Forelimb muscle (tissue), 1 donor: ENCODE data around the gene ERC1. TPM values are rescaled to one million over a fixed set of nuclear protein-coding genes. Genes with fewer than 3 reads are reported as not detected.

Experiments
- DNase-seq: peaks from one replicate; pipeline ENCODE4 v3.0.0-alpha.2; 2013; ENCODE audit warnings: low read depth
- polyA plus RNA-seq: library from polyadenylated mRNA; unstranded; fragments of 120-200 nt; gene quantifications from one replicate; pipeline ENCODE4 v1.2.1, GENCODE V29; 2013; ENCODE audit not compliant: insufficient read length

The ERC1 gene
- polyA plus RNA-seq, 1 donor = 20.4 TPM

DNA sequence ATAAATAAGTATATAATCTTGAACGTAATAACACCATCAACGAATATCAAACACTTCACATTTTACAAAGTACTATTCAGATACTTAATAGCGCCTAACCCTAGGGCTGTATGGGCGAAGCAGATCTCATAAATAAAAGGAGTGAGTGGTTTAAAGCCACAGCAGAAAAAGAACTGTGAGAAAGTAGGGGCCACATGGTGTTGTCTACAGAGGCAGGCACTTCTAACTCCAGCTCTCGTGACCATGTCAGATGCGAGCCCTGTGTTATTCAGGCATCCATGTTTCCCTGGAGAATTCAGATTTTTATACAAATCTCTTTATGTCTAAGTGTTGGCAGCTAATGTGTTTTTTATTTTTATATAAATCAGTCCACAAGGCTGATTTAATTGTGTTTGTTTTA lies 391.1 kb downstream of the ERC1 start:
- DNase-seq = no peak

DNA sequence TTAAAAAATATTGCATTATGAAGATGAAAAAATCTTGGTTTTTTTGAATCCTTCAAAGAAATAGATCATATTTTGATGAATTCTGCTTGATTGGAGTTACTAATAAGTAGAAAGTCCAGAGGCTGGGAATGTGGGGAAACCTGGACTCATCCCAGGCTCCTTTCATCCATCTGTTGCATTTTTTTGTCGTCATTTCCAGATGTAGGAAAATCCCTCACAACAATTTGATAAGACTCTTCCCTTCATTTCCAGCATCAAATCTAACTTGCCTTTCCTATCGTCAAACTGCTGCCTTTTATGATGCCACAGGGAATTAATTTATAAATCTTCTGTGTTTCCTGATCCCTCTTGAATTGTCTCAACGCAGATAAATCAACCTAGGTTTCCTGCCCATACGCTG lies 391.8 kb downstream of the ERC1 start:
- no peak for DNase-seq

DNA sequence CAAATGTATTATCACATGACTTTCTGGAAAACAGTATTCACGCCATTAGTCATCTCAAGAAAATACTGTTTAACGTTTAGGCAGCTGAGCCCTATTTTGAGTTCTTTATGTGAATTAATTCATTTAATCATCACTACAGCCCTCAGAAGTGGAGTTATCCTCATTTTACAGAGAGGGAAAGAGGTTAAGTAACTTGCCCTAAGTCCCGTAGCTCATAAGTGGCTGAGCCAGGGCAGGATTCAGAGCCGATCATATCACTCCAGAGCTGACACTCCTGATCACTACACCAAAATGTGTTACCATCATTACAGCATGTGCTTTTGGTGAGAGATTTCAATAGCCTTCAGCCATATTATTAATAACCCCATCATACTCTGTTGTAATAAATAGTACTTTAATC lies 392.7 kb downstream of the ERC1 start:
- DNase-seq = no peak

DNA sequence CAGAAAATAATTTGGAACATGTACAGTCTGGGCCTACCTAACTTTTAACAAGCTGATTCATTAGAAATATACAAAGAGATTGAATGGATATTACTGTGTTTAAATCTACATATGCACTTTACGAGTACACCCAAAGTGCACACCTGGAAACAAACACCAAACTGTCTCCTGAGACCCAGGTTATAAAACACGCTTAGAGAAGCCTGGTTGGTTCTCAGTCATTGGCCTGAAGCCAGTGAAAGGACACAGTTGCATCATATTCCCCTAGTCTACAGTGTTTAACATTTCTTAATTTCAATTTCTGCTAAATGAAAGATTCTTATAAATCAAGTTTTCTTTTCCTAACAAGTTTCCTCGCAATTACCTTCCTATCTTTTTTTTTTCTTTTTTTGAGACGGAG lies 393.9 kb downstream of the ERC1 start:
- DNase-seq = no peak

DNA sequence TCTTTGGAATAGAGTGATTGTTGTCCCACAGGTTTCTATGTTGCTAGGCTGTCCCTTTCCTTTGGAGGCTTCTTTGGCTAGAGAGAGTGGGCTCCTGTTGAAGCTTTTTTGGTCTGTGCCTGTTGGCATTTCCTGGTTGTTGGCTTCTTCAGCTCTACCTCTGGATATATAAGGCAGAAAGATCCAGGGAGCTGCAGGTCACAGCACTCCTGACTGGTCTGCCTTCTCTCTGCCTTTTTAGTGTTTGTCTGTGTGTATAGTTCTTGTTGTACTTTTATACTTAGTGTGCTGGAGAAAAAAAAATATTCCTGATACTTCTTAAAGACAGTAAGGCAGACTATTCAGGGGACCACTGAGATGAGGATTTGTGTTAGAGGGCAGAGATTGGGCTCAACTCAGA lies 400.7 kb downstream of the ERC1 start:
- no peak for DNase-seq

DNA sequence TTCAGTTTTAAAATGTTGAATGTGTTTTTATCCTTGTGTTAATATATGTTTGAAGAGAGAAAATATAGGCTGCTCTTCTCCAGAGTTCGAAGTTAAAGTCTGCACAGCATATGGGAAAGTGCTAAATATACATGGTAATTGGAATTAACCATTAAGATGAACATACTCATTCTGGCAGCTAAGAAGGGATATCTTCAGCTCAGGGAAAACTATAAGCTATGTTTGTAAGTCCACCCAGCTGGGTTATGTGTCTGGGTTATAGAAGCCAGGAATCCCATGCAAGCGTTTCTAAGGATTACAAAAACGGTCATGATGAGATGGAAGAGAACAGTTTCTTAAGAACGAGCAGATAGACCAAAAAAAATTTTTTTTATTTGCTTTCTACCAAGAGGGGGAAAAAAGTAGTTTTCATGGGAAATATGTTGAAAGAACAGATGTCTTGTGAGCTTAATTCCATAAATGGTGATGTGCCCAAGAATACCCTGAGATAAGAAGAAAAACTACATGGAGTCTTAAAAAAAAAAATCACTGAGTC lies 404.5 kb downstream of the ERC1 start:
- DNase-seq = no peak

DNA sequence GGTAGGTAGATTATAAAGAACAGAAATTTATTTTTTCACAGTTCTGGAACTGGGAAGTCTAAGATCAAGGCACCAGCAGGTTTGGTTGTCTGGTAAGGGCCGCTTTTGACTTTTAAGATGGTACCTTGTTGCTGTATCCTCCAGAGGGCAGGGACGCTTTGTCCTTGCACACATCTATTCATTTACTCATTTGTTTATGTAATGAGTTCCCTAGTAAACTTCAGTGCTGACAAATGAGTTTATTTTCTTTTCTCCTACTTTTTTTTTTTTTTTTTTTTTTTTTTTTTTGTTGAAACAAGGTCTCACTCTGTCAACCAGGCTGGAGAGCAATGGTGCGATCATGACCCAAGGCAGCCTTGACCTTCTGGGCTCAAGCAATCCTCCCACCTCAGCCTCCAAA lies 407.6 kb downstream of the ERC1 start:
- no peak for DNase-seq

DNA sequence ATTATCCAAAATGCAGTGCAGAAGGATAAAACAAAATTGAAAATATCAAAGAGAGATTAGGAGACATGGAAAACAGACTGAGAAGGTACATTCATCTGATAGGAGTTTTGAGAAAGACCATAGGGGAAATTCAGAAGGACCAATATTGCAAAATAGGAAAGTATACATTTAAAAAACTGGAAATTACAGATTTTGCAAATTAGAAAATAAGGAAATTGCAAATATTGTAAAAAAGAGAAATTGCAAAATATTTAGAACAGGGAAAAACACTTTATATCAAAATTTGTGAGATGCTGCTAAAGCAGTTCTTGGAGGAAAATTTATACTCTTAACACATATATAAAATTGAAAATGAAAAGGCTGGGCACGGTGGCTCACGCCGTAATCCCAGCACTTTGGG lies 410.9 kb downstream of the ERC1 start:
- DNase-seq = no peak

DNA sequence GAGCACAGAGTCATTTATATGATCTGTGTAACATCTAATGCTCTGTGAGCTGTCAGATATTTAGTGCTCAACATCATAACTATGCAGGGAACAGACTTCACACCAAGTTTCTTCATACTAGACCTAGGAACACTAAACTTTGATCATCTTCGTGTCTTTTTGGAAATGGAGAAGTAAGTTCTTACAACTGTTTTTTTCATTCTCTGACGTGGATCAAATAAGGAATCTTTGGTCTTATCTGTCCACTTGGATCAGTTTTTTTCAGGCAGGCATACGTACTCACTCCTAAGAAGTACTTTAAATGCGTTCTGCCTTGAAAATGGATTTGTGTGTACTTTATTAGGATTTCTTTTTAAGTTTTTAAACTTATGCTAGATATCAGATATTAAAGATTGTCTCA lies 412.4 kb downstream of the ERC1 start:
- no peak for DNase-seq

DNA sequence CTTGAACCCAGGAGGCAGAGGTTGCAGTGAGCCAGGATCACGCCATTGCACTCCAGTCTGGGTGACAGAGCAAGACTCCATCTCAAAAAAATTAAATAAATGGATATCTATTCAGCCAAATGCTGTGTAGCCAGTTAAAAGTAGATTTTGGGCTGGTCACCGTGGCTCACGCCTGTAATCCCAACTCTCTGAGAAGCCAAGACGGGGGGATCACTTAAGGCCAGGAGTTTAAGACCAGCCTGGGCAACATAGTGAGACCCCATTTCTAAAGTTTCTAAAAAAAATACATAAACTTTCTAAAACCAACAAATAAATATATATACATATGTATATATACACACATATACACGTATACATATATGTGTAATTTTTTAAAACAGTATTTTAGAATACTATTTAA lies 414.6 kb downstream of the ERC1 start:
- no peak for DNase-seq

DNA sequence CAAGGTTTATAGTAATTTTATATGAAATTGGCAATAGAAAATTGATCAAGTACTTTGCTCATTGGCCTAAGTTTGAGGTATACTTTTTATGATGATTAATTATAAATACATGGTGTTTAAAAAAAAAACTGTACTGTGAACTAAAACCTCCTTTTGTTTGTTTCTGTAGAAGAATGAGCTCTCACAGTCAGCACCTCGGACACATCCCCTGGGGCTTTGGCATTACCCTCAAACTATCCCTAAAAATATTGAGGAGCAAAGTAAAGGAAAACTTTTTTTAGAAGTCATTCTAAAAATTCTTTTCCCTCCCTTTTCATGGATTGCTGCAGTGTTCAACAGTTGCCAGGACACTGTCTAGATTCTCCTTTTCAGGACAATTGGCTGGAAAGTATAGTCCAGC lies 419.8 kb downstream of the ERC1 start:
- no peak for DNase-seq

DNA sequence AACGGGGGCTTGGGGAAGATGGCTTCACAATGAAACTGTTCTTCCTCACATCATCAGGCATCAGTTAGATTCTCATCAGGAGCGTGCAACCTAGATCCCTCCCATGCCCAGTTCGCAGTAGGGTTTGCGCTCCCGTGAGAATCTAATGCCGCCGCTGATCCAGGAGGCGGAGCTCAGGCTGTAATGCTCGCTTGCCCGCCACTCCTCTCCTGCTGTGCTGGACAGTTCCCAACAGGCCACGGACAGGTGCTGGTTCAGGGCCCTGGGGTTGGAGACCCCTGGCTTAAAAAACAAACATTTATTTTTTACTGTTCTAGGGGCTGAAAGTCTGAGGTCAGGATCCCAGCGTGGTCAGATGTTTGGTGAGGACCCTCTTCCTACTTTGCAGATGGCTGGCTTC lies 422.9 kb downstream of the ERC1 start:
- no peak for DNase-seq

DNA sequence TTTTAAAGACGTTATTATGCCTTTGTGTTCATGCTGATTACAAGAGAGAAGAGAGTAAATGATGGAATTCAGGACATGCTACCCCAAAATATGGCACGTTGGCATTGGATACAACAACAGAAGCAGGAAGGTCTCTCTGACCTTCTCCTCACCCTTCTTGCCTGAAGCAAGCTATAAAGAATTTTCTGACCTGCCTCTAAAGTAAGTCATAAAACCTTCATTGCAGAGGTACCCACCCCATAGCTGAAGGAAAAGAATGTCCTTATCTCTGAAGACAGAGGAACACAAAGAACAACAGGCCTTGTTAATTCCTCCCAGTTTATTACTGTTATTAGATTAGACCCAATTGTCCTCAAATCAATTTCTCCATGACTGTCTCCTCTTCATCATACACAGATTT lies 427.1 kb downstream of the ERC1 start:
- no peak for DNase-seq

DNA sequence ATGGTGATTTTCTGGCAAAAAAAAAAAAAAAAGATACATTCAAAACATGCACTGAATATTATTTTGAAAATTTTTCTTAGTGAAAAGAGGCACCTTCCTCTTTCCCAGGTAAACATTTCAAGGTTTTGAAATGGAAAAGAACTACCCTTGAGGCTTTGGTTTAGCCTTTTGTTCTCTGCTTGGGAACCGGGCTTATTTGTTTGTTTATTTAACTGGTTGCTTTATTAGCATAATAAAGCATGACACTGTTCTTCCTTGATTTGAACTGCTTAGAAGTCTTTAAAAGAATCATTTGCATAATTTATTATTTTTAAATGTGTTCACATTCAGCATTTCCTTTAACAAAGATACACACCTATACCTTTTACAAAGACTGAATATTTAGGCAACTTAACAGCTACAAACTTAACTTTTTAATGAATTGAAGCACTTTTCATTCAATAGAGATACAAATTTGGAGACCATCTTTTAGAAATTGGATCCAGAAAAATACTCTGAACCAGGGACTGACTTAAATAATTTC lies 428.9 kb downstream of the ERC1 start:
- DNase-seq = no peak

DNA sequence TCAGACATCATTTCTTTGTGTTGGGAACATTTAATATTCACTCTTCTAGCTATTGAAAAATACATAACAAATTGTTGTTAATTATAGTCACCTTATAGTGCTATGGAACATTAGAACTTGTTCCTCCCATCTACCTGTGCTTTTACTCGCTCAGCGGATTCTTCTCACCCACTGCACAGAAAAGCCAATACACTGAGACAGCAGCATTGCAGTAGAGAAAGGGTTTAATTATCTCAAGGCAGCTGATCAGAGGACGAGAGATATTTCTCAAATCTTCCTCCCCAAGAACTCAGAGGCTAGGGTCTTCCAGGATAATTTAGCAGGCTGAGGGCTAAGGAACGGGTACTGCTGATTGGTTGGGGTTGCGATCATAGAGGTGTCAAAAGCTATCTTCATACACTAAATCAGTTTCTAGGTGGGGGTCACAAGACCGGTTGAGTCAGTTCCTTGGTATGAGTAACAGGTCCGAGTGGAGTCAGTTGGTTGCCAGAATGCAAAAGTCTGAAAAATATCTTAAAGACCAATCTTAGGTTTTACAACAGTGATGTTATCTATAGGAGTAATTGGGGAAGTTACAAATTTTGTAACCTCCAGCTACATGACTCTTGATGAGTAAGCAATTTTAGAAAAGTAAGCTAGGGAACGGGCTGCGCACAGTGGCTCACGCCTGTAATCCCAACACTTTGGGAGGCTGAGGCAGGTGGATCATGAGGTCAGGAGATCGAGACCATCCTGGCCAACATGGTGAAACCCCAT lies 430.2 kb downstream of the ERC1 start:
- DNase-seq = no peak

DNA sequence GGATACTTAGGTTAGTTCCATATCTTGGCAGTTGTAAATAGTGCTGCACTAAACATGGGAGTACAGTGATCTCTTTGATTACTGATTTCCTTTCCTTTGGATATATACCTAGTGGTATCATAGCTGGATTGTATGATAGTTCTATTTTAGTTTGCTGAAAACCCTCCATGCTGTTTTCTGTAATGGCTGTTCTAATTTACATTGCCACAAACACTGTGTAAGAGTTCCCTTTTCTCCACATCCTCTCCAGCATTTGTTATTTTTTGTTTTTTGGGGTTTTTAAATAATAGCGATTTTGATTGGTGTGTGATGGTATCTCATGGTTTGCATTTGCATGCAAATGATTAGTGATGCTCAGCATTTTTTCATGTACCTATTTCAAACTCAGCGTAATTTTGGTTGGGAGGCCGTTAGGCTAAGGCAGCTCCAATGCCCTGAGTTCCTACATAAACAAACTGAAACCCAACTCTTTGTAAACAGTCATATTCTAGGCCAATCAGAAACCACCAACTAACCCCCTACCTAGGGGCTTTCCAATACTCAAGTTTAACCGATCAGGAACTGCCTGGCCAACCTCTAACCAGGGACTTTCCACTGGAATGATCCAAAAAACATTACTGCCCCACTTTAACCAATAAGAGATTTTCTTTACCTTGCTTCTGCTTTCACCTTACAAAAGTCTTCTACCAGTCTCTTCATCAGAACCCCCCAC lies 431.7 kb downstream of the ERC1 start:
- DNase-seq = no peak

DNA sequence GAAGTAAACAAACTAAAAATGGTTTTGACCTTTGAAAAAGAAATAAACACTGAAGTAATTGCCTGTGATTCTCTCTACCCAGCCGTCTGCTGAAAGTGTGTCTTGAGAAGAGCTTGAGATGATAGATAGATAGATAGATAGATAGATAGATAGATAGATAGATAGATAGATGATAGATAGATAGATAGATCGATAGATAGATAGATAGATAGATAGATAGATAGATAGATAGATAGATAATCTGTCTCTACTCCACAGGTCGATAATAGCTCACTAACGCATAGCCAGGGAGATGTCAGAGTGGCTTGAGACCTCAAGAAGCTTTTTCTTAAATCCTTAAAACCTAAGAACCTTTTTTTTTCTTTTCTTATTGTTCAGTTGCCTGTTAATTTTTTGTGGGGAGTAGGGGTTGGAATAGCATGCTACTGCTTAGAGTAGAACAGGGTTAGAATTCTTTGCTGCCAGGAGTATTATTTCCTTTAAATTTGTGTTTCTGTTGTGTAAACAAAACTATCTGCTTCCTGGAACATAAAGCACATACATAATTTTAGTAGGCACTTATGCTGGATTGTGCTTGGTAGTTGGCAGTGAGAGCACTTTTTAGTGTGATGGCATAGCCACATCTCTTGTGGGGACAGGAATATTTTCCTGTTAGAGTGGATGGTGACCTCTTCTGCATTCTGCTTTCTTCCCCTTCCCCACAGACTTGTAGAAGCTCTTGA lies 433.8 kb downstream of the ERC1 start:
- no peak for DNase-seq

DNA sequence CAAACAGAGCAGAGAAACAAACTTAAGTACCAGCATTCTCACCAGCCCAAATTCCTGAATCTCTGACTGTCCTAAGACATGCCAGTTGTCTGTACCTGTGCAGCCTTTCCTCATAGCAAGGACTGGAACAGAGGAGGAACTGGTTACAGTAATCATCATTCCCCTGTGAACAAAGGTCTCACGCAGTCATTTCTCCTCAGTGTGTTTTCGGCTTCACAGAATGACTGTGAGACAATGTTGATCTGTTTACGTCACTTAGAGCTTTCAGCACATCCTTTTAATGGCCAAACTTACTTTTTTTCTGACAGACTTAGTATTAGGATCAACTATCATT lies 434.3 kb downstream of the ERC1 start:
- DNase-seq = no peak

DNA sequence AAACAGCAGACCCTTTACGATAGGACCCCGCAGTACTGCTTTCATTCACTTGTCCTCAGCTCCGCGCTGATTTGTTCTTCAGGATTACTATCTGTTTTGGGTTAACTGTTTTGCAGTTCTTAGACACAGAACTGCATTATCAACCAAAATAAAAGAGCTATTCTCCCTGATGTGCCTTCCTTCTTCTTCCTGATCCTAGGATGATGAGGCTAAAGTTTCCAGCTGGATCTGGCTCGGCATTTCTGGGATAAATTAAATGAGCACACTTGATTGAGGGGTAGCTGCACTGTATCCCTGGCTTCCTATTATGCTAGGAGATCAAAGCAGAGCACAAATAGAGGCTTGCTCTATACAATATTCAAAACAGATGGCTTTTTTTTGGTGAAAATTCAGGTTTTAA lies 437.6 kb downstream of the ERC1 start:
- no peak for DNase-seq

DNA sequence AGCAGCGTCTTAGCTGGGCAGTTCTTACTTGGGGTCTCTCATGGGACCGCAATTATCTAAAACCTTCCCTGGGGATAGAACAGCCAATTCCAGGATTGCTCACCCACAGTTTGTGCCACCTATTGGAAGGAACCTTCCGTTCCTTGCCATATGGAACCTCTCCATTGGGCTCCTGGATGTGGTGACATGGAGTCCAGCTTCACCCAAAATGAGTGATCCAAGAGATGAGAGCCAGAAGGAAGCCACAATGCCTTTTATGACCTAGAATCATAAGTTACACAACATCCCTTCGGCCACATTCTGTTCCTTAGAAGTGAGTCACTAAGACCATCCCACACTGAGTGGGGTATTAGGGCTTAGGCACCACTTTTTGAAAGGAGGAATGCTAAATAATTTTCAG lies 439.0 kb downstream of the ERC1 start:
- DNase-seq = no peak

DNA sequence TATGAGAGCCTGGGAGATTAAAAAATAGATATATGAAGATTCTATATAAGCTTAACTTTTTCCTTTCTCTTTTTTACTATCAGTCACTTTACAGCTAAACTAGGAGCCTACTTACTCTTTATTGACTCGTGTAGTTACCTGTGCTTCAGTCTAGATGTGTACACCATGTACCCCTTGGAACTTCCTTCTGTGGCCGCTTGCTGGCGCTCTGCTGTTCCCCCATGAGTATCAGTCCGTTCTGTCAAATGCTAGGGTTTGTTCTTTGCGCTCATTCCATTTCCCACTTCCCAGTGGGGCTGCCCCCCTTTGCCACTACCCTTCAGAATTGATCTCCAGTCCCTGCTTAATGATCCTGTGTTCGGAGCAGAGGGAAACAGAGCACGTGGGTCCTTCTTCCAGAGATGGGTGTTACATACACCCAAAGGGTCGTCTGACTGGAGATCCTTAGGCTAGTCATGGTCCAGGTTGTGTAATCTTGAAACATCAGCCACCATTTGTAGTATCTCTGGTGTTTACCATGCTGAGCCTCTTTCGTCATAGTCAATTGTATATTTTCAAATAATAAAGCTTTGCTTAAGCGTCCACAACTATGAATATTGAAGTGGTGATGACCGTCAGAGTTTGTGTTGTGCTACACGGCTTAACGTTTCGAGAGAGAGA lies 443.4 kb downstream of the ERC1 start:
- DNase-seq = no peak

DNA sequence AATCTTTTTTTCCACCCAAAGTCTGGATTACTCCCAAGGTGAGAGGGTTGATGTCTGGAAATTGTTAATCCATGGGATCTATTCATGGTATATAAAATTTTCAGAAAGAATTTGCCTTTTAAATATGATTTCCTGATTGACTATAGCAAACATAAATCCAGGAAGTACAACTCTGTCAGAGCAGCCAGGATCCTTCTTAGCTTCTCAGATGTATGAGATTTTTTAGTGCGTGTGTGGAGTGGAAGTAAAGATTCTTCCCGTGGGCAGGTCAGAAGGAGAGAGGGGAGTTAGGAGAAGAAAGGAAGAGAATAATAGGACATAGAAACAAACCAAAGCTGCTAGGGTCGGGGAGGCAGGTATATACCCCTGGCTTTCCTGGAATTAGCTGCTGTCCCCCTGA lies 444.0 kb downstream of the ERC1 start:
- no peak for DNase-seq
